ENCODE results near the gene NLRP3. TPM values are rescaled to one million over a fixed set of nuclear protein-coding genes. Genes with fewer than 3 reads are reported as not detected.
"Not testable (repeated sequence)": the region's sequence is repeated elsewhere in the genome, so short reads cannot be mapped to it uniquely, and the experiment has no call there.

The NLRP3 gene
- total RNA-seq, 1 donor from 2014 or later: 0.66 TPM

DNA sequence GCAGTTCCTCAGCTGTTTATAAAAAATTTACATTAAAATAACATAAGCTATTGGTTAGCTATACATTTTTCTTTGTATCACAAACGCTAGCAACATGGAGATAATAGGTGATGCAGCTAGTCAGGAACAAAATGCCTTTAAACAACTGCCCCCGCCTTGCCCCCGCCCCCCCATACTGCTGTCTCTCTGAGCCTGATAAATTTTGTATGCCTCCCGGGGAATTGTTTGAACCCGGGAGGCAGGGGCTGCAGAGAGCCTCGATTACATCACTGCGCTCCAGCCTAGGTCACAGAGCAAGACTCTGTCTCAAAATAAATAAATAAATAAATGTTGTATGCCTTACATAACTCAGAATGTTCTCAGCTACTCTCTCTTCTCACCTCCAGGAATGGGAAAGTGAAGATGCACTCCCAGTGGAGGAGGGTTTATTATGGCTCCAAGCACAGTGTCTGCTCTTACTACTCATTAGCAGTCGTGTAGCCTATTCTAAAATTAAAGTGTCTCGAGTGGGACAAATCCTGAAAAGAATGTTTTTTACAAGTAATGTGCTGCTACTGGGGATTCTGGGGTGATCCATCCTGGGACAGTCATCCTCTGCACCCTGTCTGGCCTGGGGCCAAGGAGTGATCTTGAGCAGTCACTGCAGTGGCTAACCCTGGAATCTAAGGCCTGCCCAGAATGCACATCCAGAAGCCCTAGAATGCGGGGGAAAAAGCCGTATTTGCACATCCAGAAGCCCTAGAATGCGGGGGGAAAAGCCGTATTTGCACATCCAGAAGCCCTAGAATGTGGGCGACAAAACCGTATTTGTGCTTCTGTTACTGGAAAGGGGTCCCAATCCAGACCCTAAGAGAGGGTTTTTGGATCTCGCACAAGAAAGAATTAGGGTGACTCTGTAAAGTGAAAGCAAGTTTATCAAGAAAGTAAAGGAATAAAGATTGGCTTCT lies 44.9 kb upstream of the NLRP3 start:
- TF ChIP-seq, protein P1, sequence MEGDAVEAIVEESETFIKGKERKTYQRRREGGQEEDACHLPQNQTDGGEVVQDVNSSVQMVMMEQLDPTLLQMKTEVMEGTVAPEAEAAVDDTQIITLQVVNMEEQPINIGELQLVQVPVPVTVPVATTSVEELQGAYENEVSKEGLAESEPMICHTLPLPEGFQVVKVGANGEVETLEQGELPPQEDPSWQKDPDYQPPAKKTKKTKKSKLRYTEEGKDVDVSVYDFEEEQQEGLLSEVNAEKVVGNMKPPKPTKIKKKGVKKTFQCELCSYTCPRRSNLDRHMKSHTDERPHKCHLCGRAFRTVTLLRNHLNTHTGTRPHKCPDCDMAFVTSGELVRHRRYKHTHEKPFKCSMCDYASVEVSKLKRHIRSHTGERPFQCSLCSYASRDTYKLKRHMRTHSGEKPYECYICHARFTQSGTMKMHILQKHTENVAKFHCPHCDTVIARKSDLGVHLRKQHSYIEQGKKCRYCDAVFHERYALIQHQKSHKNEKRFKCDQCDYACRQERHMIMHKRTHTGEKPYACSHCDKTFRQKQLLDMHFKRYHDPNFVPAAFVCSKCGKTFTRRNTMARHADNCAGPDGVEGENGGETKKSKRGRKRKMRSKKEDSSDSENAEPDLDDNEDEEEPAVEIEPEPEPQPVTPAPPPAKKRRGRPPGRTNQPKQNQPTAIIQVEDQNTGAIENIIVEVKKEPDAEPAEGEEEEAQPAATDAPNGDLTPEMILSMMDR (IDR thresholded peaks at IDR 0.05; ENCODE audit: borderline replicate concordance): no peak
- Histone ChIP-seq H3K27ac (replicated peaks) (no peak overlapping the region), H3K4me1 (peaks cover 9% of the 10 kb centered on the region), H3K9me3 (replicated peaks) (no peaks in the 10 kb centered on the region), H3K36me3 (no peaks in the 10 kb centered on the region), H3K4me3 (no peak overlapping the region), H3K27me3 (ENCODE audit: low read depth) (peaks cover 33% of the 10 kb centered on the region)
- intact Hi-C loops (cut with micrococcal nuclease): no loop called here
- DNase-seq: no peak

- no peak overlapping the region for H3K4me3 ChIP-seq
- no peaks in the 10 kb centered on the region for H3K36me3 ChIP-seq
- no peak overlapping the region for H3K27ac ChIP-seq (replicated peaks)
- H3K4me1 ChIP-seq: peaks cover 9% of the 10 kb centered on the region
- DNase-seq: no peak
- TF ChIP-seq, protein P1 (IDR thresholded peaks at IDR 0.05; ENCODE audit: borderline replicate concordance): no peak
- peaks cover 34% of the 10 kb centered on the region for H3K27me3 ChIP-seq (ENCODE audit: low read depth)
- intact Hi-C loops (cut with micrococcal nuclease): no loop called here
- no peaks in the 10 kb centered on the region for H3K9me3 ChIP-seq (replicated peaks)
Measured at GRCh38 chr1:247371801-247372259, 44.1 kb upstream of the NLRP3 start.

DNA sequence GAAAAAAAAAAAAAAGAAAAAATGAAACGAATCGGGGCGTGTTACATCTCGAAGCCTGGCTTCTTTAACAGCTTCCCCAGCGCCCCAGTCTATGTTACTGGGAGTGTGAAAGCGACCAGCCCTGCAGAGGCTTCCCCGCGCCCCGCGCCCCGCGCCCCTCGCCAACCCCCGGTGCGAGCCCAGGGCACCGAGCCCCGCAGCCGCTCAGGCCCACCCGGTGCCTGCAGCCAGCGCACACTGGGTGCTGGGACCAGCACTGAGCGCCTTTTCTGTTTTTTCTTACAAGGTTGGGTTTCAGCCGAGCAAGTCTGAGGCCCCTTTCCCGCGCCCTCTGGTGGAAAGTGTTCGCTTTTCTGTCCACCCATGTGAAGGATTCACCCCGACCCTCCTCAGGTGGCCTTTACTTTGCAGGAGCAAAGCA lies 42.2 kb upstream of the NLRP3 start:
- H3K4me3 ChIP-seq: peak overlapping the region; percentile 54
- TF ChIP-seq, protein P1 (IDR thresholded peaks at IDR 0.05; ENCODE audit: borderline replicate concordance): peak; percentile 60
- intact Hi-C loops (cut with micrococcal nuclease): no loop called here

GRCh38 chr1:247374651-247375334 lies 41.2 kb upstream of the NLRP3 start:
- H3K9me3 ChIP-seq (replicated peaks); intact Hi-C loops (cut with micrococcal nuclease); H3K4me1 ChIP-seq; H3K4me3 ChIP-seq; H3K36me3 ChIP-seq; DNase-seq; H3K27ac ChIP-seq (replicated peaks): not testable (repeated sequence)
- peaks cover 34% of the 10 kb centered on the region for H3K27me3 ChIP-seq (ENCODE audit: low read depth)

More for the DNA sequence above, 42.2 kb upstream of the NLRP3 start:
- no peak overlapping the region for H3K27ac ChIP-seq (replicated peaks)
- peak; percentile 41 for DNase-seq
- H3K9me3 ChIP-seq (replicated peaks): no peaks in the 10 kb centered on the region
- peaks cover 34% of the 10 kb centered on the region for H3K27me3 ChIP-seq (ENCODE audit: low read depth)
- H3K4me1 ChIP-seq: peaks cover 9% of the 10 kb centered on the region
- no peaks in the 10 kb centered on the region for H3K36me3 ChIP-seq

GRCh38 chr1:247375747-247376146 lies 40.2 kb upstream of the NLRP3 start:
- intact Hi-C loops (cut with micrococcal nuclease): no loop called here

More at GRCh38 chr1:247375747-247376146, 40.2 kb upstream of the NLRP3 start:
- TF ChIP-seq, protein P1 (IDR thresholded peaks at IDR 0.05; ENCODE audit: borderline replicate concordance): no peak
- no peaks in the 10 kb centered on the region for H3K36me3 ChIP-seq
- no peaks in the 10 kb centered on the region for H3K9me3 ChIP-seq (replicated peaks)
- H3K4me1 ChIP-seq: peaks cover 9% of the 10 kb centered on the region
- peaks cover 29% of the 10 kb centered on the region for H3K27me3 ChIP-seq (ENCODE audit: low read depth)
- H3K27ac ChIP-seq (replicated peaks): no peak overlapping the region
- no peak for DNase-seq
- H3K4me3 ChIP-seq: no peak overlapping the region

All from left ventricle myocardium inferior (tissue), 1 donor.